GM18498 (cell line): ENCODE results near the gene ZBP1.
"Not testable (repeated sequence)": the region's sequence is repeated elsewhere in the genome, so short reads cannot be mapped to it uniquely, and the experiment has no call there.

ENCODE experiments used
- ATAC-seq: cut with Tn5 transposase; IDR thresholded peaks from one replicate; pipeline ENCODE4 v1.9.1; 2021; ENCODE audit warnings: mild to moderate bottlenecking, moderate library complexity; ENCODE audit not compliant: unreplicated experiment

The ZBP1 gene

DNA sequence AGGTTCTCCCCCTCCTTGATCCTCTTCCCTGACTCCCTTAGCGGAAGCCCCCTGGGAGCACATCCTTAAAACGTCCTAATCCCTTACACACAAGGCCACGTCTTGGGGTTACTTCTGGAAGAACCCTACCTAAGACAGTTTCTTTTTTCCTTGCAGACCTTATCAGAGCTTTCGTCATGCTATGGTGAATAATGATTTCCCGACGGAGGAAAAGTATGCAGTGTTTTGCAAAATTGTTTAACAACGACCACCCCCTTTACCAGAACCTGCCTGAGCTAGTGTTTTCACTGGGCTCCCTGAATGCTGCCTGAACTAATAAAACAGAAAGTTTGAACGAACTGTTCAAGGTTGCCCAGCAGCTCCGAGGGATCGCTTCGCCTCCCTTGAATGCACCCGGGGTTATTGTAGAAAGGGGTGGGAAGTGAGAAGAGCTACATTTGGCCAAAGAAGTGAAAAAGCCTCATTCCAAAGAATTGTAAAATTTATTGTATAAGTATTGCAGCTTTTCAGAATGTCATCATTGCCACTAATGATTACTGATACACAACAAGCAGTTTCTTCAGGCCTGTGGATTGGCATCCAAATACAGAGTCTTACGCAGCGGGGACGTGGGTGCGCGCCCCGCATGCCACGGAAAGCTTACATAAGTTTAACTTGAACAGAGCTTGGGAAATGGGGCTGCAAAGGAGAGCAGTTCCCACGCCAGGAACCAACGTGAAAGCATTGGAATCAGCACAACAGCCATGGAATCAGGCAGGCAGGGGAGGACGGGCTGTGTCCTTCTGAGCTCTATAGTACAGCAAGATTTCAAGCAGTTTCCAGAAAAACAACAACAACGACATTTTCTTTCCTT lies 27.9 kb upstream of the ZBP1 start:
- ATAC-seq = no peak

DNA sequence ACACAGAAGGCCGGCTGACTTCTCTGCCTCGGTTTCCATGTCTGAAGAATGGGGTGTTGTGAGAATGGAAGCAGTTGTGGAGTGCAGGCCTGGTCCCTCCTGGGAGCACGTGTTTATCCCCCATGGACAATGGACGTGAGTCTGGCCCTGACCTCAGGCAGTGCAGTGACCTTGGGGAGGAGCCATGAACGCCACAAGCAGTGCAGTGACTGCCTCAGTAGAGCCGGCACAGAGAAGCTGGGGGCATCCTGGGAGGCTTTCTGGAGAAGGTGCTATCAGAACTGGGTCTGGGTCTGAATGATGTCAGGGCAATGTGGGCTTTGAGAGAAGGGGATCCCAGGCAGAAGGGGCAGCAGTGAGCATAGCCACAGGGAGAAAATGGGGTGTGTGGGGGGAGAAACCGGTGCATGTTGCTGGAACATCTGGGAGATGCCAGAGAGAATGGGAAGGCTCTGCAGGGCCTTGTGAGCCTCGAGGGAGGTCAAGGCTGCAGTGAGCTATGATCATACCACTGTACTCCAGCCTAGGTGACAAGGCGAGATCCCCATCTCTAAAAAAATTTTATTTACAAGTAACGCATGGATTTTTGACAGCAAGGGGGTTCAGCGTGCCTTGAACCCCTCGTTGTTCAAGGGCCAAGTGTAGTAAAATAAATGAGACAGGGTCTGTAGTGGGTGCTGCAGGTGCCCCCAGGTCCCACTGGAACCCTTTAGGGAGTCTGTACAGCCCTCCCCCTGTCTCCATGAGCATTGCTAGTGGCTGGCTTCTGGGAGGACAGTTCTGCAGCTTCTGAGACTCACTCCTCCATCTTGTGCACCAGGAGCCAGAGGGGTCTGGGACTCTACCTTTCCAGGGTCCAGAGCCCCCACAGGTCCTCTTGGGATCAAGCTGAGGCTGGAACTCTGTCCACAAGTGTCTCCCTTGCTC lies 27.0 kb upstream of the ZBP1 start:
- no peak for ATAC-seq

DNA sequence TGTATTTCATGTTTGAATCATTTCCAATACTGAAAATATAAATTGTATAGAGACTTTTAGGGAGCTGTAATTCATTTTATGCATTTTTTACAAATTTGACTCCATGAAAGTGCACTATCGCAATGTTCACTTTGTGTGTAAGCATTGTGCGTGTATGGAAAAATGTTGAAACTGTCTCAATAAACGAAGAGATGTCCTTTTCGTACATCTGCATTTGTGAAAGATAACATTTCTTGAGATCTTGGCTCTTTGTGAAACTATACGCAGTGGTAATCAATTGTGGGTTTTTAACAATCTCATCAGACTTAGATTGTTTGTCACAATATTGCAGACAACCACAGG lies 18.6 kb upstream of the ZBP1 start:
- no peak for ATAC-seq

DNA sequence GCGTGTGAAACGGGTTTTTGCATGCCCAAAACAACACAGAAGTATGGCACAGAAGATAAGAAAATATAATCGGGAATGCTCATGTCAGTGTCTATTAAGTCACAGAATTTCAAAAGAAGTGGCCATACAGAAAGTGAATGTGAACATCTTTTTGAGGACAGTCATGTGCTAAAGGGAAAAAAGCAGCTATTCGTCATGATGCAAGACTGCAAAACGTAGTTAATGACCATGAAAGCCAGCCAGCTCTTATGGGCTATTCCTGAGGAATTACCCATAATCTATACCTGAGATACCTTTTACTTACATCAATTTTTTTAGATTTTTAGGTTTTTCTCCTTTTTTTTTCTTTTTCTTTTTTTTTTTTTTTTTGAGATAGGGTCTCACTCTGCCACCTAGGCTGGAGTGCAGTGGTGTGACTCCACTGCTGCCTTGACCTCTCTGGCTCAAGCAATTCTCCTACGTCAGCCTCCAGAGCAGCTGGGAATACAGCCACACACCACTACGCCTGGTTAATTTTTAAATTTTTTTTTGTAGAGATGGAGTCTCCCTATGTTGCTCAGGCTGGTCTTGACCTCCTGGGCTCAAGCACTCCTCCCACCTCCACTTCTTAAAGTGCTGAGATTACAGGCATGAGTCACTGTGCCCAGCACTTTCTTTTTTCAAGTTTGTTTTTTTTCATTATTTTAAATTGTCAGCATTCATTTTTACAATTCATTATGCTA lies 18.1 kb upstream of the ZBP1 start:
- no peak for ATAC-seq

DNA sequence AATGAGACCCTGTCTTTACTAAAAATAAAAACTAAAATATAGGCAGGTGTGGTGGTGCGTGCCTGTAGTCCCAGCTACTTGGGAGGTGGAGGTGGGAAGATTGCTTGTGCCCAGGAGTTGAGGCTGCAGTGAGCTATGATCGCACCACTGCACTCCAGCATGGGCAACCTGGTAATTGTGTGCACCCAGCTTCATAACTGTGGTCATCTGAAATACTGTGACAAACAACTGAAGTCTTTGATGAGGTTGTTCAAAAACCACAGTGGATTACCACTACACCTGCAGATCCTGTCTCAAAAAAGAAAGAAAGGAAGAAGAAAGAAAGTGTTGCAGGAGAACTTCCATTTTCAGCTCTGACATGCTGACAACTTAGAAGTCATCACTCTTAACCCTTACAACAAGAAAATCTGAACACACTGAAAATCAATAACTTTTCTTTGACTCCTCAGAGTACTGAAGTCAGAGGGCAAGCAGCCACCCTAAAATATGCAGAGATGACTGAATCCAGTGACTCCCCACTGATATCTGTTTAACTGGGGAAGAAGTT lies 13.8 kb upstream of the ZBP1 start:
- no peak for ATAC-seq

DNA sequence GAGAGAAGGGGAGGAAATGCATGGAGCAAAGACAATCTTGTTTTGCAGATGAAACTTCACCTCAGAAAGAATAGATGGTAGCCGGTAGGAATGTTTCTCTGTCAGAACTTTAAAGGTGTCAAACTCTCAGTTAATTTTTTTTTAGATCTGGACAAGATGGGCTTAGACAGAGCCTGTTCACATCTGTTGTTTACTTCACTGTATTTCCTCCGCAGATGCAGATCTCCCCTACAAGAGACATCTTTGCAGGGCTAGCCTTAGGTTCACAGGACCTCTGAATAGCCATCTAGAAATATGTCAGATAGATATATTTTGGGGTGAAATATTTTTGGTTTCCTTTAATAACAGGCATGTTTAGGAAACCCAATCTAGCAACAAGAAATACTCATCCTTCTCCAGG lies 12.1 kb upstream of the ZBP1 start:
- ATAC-seq = no peak

DNA sequence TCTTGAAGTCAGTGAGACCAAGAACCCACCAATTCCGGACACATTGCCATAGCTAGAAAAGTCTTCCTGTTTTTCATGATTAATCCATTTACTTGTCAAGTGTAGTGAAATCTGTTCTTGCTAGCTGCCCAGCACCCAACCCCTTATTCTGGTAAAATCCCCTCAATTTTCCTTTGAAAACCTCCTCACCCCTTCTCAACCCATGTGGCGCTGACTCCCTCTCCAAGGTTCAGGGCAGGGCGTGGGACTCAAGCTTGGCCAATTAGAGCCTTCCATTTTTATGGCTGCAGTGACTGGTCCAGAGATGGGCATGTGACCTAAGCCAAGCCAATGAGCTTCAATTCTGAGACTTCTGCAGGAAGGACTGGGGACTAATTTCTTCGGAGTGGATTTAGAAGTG lies 9.8 kb upstream of the ZBP1 start:
- ATAC-seq = no peak

DNA sequence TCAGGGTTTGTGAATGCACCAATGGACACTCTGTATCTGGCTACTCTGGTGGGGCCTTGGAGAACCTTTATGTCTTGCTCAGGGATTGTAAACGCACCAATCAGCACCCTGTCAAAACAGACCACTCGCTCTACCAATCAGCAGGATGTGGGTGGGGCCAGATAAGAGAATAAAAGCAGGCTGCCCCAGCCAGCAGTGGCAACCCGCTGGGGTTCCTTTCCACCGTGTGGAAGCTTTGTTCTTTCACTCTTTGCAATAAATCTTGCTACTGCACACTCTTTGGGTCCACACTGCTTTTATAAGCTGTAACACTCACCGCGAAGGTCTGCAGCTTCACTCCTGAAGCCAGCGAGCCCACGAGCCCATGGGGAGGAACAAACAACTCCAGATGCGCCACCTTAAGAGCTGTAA lies 9.3 kb upstream of the ZBP1 start:
- not testable (repeated sequence) for ATAC-seq

DNA sequence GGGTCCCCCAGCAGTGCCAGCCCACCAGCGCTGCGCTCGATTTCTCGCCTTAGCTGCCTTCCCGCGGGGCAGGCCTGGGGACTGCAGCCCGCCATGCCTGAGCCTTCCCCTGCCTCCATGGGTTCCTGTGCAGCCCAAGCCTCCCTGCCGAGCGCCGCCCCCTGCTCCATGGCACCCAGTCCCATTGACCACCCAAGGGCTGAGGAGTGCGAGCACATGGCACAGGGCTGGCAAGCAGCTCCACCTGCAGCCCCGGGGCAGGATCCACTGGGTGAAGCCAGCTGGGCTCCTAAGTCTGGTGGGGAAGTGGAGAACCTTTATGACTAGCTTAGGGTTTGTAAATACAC lies 8.7 kb upstream of the ZBP1 start:
- not testable (repeated sequence) for ATAC-seq

DNA sequence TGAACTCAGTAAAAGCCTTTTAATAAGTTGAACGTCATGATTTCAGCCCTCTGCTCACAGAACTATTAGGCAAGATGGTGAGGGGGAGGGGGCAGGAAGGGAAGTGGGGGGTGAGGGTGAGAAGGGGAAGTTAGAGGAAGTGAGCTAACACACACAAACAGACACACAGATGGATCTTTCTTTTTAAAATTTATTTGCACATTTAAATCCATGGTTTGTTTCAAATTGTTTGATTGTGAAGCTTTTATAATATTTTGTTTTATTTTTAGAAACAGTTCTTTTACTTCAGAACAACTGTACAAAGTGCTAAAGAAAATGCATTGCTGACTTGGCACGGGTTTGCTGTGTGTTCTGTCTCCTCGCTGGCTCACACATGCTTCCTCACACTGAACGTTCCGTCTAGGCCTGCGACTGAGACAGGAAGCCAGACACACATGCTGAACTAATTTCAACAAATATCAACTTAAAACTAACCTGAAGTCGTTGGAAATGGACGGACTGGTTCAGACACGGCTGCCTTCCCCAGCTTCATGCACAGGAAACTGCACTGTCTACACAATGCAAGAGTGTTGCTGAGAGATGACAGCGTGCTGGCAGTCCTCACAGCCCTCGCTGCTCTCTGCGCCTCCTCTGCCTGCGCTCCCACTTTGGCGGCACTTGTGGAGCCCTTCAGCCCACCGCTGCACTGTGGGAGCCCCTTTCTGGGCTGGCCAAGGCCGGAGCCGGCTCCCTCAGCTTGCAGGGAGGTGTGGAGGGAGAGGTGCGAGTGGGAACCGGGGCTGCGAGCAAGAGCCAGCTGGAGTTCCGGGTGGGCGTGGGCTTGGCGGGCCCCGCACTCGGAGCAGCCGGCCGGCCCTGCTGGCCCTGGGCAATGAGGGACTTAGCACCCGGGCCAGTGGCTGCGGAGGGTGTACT lies 8.1 kb upstream of the ZBP1 start:
- ATAC-seq = no peak

DNA sequence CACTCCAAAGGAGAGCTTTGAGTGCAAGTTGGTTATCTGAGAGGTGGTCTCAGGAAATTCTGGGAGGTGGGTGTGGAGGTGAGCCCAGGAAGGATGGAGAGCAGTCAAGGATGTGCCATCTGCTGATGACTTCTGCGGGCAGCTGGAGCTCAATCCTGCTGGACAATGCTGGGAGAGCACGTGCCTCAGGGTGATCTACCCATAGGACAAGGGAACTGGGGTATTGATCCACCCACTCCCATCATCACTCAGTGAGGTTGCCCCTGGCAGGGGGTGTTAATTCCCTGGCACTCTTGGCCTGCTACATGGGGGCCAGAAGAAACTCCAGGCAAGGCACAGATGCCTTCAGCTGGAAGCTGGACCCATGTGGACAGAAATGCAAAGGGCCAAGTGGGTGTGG lies 7.1 kb upstream of the ZBP1 start:
- ATAC-seq = no peak

DNA sequence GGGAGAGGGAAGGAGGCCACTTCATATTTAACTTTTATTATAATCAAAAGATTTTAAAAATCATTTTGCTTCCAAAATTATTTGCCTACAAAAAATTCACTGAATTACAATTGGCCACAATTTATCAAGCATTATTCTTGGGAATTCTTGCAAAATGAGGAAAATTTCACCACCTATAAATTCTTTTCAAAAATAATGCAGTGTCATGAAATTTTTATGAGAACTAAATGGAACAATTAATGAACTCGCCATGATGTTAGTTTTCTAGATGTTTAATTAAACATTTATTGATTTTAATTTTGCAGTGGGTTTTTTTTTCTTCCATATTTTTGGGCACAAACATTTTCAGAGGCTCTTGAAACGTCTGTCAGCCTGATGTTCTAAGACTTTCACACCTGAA lies 5.8 kb upstream of the ZBP1 start:
- ATAC-seq = no peak

DNA sequence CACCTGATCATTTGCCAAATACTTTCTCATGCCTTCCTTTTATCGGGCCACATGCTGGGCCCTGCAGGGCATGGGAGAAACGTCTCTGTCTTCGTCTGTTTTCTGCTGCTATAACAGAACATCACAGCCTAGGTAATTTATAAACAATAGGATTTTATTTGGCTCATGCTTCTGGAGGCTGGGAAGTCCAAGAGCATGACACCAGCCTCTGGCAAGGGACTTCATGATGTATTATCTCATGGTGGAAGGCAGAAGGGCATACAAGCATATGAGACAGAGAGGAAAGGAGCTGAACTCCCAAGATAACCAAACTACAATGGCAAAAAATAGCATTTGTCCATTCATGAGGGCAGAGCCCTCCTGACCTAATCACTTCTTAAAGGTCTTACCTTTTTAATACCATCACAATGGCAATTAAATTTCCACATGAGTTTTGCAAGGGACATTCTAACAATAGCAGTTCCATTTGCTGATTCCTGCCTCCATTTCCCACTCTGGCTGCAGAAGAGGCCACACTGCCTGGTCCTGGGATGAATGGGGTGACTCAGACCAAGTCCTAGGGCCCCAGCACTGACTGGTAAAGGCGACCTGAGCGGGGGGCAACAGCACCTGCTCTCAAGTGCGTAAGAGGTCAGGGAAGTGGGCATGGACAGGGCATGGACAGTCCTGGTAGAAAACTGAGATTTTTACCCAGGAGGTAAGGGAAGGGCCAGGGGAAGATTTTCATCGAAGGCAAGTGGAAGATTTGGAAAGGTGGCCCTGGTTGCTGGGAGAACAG lies 5.1 kb upstream of the ZBP1 start:
- ATAC-seq = no peak

DNA sequence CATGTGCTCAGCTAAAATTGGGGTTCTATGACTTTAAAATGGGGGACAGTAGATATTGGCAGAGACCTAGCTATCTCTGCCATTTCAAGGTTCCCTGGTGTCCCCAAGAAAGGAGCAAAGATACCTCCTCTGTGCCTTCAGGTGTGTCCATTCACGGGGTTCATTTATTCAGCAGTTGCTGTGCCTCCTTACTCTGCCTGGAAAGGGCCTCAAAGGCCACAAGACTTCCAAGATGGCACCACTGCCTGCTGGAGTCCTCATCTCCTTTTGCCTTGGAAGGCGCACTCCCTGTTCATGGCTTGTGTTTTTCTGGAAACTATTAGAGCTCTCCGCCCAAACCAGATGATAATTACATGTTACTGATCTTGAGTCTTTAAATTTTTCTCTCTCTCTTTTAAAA lies 3.9 kb upstream of the ZBP1 start:
- no peak for ATAC-seq

DNA sequence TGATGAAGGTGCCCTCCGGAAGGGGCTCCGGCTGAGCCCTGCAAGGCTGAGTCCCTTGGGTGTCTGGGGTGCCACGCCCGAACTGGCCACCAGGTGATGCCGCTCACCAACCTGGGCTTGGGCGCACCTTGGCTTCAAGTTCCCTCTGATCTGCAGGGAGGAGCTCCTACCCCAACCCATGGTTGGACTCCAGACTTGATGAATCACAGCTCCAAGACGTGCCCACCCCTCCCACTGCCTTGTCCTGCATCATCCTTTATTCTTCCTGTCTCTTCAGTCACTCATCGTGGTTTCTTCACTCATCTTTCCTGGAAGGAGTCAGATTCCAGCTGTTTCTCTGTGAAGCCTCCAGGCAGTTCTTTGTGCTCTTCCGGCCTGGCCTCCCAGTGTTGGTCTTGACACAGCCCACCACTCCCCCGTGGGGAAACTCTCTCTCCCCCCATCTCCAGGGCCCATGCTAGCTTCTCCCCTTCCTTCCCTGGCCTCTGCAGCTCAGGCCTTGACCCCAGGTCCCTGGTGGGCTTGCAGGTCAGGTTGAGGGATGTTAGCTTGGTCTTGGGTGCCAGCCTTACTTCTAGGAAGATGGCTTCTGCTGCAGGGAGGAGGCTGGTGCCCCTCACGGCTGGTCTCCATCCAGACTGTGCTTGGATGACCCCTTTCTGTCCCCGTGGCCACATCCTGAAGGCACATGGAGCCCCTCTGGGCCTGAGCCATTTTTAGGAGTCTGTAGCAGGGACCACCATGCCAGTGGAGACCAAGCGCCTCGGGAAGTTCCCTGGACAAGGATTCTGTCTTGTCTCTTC lies 2.6 kb upstream of the ZBP1 start:
- ATAC-seq = no peak

DNA sequence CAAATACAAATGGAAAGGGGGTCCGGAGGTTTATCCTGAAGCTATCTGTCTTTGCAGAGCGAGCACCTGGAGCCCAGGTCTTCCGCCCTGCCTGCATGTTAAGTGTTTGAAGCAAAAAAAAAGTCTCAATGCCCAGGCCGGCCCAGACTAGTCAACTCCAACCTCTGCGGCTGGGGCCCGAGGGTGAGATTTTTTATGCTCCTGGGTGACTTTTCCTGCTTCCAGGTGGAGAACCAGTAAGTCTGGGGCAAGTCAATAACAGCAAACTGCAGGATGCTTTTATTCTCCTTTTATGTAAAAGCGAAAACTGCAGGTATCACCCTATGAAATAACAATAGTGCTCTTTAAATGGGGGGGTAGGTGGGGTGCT lies 2.0 kb upstream of the ZBP1 start:
- no peak for ATAC-seq

DNA sequence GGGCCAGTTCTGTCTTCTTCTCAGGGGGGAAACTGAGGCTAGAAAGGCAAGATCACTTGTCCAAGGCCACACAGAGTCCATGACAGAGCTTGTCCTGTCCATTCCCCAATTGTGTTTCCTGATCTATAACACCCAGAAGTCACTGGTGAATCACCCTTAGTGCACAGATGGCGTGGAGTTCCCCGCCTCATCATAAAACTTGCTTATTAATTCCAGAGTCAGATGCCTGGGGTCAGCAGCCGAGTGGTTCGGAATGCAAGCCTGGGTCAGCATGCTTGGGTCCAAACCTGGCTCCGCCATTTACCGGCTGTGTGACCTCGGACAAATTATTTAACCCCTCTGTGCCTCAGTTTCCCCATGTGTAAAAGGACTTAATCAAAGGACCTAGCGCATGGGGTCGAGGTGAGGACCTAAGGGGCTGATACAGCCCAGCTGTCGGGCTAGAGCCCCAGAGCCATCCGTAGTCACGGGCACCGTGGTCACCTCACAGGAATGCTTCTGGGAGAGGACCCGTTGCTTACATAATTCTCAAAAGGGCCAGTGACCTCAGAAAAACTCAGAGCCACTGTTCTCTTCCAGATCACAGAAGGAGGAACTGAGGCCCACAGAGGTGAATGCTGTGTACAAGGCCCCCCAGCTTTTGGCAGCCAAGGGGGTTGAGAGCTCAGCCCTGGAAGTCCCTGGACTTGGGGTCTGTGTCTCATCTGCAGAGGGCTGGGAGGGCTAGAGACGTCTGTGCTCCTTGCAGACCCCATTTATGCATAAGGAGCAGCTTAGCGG lies 1.4 kb upstream of the ZBP1 start:
- ATAC-seq = no peak

DNA sequence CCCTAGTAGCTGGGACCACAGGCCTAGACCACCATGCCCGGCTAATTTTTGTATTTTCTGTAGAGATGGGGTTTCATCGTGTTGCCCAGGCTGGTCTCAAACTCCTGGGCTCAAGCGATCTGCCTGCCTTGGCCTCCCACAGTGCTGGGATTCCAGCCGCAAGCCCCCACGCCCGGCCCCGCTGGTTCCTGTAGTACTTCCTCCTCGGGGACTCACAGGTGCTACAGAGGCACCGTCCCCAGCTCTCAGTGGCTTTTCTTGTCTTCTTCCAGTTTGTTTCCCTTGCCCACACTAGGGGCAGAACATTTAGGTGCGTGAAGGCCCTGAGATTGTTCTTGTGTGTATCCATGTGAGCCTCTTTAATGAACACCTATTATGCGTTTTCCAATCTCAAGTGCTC lies 773 bp upstream of the ZBP1 start:
- no peak for ATAC-seq
